ENCODE measurements around the gene MEF2C. TPM values are rescaled to one million over a fixed set of nuclear protein-coding genes. Genes with fewer than 3 reads are reported as not detected.

MEF2C gene
- total RNA-seq, 1 experiment from 2014 or later = 13.0 TPM

DNA sequence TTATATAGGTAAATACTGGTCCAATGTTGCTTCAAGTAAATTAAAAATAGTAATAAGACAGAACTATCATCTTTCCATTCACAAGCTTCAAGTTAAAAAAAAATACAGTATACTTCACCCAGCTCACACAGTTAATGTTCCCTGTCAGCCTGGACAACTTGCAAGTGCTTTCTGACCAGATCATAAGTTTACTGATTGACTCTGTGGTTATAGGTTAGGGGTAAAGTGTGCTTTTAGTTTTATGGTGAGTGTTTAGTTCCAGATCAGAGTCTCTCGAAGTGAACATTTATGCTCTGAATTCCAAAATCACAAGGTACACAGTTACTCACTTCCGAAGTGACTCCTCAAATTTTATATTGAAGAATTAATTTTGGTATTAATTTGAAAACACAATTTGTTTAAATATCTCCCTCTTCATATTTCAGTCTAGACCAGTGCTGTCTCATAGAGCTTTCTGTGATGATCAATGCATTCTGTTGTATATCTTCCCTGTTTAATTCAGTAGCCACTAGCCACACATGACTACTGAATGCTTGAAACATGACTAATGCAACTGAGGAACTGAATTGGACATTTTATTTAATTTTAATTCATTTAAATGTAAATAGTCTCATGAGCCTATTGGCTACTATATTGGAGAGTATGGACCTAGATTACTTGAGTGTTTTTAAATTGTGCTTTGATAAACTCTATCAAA lies 90.7 kb downstream of the MEF2C start:
- BruUV-seq (replicated peaks) = no TSS peak
- POLR2A ChIA-PET = no interaction called here
- peaks cover 2 to 7% of the 10 kb centered on the region in 2 experiments for H3K4me1 ChIP-seq (ENCODE audit: control insufficient read depth in 1 of 2, insufficient read depth in 2 of 2, low read length in 2 of 2)
- no peak overlapping the region for H3K9ac ChIP-seq (ENCODE audit: low read length)
- H2AFZ ChIP-seq (ENCODE audit: low read depth, low read length, poor library complexity, severe bottlenecking) = no peak overlapping the region
- RAD21 ChIA-PET (ENCODE audit: low non-redundant PET in 1 of 2, low total read pairs in 2 of 2, uncharacterized antibody in 2 of 2, unreplicated experiment in 2 of 2) = no interaction called here
- H4K20me1 ChIP-seq (ENCODE audit: insufficient read depth) = no peaks in the 10 kb centered on the region
- no peak overlapping the region for H3K4me2 ChIP-seq (ENCODE audit: low read length)
- TF ChIP-seq EGR1 (IDR thresholded peaks at IDR 0.05; ENCODE audit: low read depth) (no peak), YY1 (IDR thresholded peaks at IDR 0.05; ENCODE audit: extremely low read depth, insufficient replicate concordance, low read depth, low read length) (no peak), ELF1 (IDR thresholded peaks at IDR 0.05; ENCODE audit: borderline replicate concordance, low read depth) (no peak), EZH2 (IDR thresholded peaks at IDR 0.05) (no peak), TCF7L2 (IDR thresholded peaks at IDR 0.05; ENCODE audit: borderline replicate concordance, extremely low read depth, insufficient read depth, insufficient read length) (no peak), RAD21 (IDR thresholded peaks at IDR 0.05; ENCODE audit: low read depth) (no peak), CEBPB (IDR thresholded peaks at IDR 0.05; ENCODE audit: low read depth) (no peak), JUND (IDR thresholded peaks at IDR 0.05) (no peak), ZFX (IDR thresholded peaks at IDR 0.05) (no peak), POLR2AphosphoS5 (IDR thresholded peaks at IDR 0.05; ENCODE audit: low read depth, low read length) (no peak), SIN3A (IDR thresholded peaks at IDR 0.05; ENCODE audit: low read depth) (no peak), SP1 (IDR thresholded peaks at IDR 0.05; ENCODE audit: low read depth) (no peak), CBX3 (IDR thresholded peaks at IDR 0.05; ENCODE audit: low read depth) (no peak), SRF (IDR thresholded peaks at IDR 0.05; ENCODE audit: low read depth) (no peak)
- TF ChIP-seq, protein P1, sequence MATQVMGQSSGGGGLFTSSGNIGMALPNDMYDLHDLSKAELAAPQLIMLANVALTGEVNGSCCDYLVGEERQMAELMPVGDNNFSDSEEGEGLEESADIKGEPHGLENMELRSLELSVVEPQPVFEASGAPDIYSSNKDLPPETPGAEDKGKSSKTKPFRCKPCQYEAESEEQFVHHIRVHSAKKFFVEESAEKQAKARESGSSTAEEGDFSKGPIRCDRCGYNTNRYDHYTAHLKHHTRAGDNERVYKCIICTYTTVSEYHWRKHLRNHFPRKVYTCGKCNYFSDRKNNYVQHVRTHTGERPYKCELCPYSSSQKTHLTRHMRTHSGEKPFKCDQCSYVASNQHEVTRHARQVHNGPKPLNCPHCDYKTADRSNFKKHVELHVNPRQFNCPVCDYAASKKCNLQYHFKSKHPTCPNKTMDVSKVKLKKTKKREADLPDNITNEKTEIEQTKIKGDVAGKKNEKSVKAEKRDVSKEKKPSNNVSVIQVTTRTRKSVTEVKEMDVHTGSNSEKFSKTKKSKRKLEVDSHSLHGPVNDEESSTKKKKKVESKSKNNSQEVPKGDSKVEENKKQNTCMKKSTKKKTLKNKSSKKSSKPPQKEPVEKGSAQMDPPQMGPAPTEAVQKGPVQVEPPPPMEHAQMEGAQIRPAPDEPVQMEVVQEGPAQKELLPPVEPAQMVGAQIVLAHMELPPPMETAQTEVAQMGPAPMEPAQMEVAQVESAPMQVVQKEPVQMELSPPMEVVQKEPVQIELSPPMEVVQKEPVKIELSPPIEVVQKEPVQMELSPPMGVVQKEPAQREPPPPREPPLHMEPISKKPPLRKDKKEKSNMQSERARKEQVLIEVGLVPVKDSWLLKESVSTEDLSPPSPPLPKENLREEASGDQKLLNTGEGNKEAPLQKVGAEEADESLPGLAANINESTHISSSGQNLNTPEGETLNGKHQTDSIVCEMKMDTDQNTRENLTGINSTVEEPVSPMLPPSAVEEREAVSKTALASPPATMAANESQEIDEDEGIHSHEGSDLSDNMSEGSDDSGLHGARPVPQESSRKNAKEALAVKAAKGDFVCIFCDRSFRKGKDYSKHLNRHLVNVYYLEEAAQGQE (IDR thresholded peaks at IDR 0.05; ENCODE audit: low read depth) = no peak
- TF ChIP-seq, protein P2, sequence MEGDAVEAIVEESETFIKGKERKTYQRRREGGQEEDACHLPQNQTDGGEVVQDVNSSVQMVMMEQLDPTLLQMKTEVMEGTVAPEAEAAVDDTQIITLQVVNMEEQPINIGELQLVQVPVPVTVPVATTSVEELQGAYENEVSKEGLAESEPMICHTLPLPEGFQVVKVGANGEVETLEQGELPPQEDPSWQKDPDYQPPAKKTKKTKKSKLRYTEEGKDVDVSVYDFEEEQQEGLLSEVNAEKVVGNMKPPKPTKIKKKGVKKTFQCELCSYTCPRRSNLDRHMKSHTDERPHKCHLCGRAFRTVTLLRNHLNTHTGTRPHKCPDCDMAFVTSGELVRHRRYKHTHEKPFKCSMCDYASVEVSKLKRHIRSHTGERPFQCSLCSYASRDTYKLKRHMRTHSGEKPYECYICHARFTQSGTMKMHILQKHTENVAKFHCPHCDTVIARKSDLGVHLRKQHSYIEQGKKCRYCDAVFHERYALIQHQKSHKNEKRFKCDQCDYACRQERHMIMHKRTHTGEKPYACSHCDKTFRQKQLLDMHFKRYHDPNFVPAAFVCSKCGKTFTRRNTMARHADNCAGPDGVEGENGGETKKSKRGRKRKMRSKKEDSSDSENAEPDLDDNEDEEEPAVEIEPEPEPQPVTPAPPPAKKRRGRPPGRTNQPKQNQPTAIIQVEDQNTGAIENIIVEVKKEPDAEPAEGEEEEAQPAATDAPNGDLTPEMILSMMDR (IDR thresholded peaks at IDR 0.05 in 2 of 3, conservative IDR thresholded peaks at IDR 0.05 in 1 of 3; ENCODE audit: borderline replicate concordance in 1 of 3, insufficient read depth in 1 of 3, low read depth in 2 of 3, low read length in 2 of 3) = no peak
- no peaks in the 10 kb centered on the region for H3K36me3 ChIP-seq (ENCODE audit: control insufficient read depth in 1 of 2, insufficient read depth in 2 of 2, low read length in 2 of 2)
- no peak overlapping the region for H3K27ac ChIP-seq (ENCODE audit: low read depth, low read length)
- ATAC-seq (no peak), DNase-seq (ENCODE audit: low read depth, low spot score) (no peak)
- no peaks in the 10 kb centered on the region for H3K9me3 ChIP-seq (ENCODE audit: control insufficient read depth in 1 of 2, insufficient read depth in 1 of 2, low read depth in 1 of 2, low read length in 2 of 2)
- no peaks in the 10 kb centered on the region for H3K9me2 ChIP-seq (ENCODE audit: insufficient read depth)
- no peaks in the 10 kb centered on the region for H3K79me2 ChIP-seq (ENCODE audit: insufficient read depth, low read length)
- CTCF ChIA-PET = no interaction called here
- intact Hi-C loops (cut with micrococcal nuclease) = no loop called here
- H3K27me3 ChIP-seq (ENCODE audit: insufficient read depth, low read length) = no peaks in the 10 kb centered on the region
- H3K4me3 ChIP-seq (replicated peaks in 1 of 2; ENCODE audit: low read depth in 1 of 2, low read length in 2 of 2) = no peak overlapping the region
